Measurements from ENCODE around the gene ABCG1.

DNA sequence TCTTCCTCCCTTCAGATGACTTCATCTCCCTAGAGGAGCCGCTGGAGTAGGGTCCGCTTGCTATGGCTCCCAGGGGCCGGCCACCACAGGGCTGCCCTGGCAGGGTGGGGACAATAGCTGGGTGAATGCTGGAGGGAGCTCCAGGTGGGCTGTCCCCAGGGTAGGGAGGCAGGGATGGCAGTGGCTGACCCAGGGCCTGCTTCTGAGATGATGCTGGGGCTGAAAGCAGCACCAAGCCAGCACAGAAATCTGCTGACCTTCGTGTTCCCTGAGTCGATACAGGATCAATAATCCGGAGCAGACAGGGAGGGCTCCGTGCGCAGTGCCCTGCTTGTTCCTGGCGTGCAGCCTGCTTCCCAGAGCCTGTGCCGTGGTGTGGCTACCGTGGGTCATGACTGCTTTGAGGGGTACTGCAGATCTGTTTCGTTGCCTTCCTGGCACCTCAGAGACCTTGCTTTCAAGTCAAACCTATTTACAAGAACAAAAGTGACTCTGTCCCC lies 62.3 kb downstream of the ABCG1 start:
- TF ChIP-seq ZNF8 (CRISPR knock-in tag; IDR thresholded peaks at IDR 0.05) (no peak), ISL1 (CRISPR knock-in tag; IDR thresholded peaks at IDR 0.05) (no peak), ARNTL (CRISPR knock-in tag; IDR thresholded peaks at IDR 0.05; ENCODE audit: borderline replicate concordance, low read depth) (no peak), ZC3H10 (CRISPR knock-in tag; IDR thresholded peaks at IDR 0.05) (no peak), TOX (CRISPR knock-in tag; IDR thresholded peaks at IDR 0.05; ENCODE audit: borderline replicate concordance) (no peak), CSDC2 (CRISPR knock-in tag; IDR thresholded peaks at IDR 0.05) (no peak), GLIS3 (CRISPR knock-in tag; IDR thresholded peaks at IDR 0.05) (no peak), SNAI2 (CRISPR knock-in tag; IDR thresholded peaks at IDR 0.05) (no peak), ZFP30 (CRISPR knock-in tag; IDR thresholded peaks at IDR 0.05) (no peak), RARB (CRISPR knock-in tag; IDR thresholded peaks at IDR 0.05) (no peak), ESRRG (CRISPR knock-in tag; IDR thresholded peaks at IDR 0.05) (no peak)
- TF ChIP-seq, protein P1, sequence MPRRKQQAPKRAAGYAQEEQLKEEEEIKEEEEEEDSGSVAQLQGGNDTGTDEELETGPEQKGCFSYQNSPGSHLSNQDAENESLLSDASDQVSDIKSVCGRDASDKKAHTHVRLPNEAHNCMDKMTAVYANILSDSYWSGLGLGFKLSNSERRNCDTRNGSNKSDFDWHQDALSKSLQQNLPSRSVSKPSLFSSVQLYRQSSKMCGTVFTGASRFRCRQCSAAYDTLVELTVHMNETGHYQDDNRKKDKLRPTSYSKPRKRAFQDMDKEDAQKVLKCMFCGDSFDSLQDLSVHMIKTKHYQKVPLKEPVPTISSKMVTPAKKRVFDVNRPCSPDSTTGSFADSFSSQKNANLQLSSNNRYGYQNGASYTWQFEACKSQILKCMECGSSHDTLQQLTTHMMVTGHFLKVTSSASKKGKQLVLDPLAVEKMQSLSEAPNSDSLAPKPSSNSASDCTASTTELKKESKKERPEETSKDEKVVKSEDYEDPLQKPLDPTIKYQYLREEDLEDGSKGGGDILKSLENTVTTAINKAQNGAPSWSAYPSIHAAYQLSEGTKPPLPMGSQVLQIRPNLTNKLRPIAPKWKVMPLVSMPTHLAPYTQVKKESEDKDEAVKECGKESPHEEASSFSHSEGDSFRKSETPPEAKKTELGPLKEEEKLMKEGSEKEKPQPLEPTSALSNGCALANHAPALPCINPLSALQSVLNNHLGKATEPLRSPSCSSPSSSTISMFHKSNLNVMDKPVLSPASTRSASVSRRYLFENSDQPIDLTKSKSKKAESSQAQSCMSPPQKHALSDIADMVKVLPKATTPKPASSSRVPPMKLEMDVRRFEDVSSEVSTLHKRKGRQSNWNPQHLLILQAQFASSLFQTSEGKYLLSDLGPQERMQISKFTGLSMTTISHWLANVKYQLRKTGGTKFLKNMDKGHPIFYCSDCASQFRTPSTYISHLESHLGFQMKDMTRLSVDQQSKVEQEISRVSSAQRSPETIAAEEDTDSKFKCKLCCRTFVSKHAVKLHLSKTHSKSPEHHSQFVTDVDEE (CRISPR knock-in tag; IDR thresholded peaks at IDR 0.05): no peak
- TF ChIP-seq, protein P2, sequence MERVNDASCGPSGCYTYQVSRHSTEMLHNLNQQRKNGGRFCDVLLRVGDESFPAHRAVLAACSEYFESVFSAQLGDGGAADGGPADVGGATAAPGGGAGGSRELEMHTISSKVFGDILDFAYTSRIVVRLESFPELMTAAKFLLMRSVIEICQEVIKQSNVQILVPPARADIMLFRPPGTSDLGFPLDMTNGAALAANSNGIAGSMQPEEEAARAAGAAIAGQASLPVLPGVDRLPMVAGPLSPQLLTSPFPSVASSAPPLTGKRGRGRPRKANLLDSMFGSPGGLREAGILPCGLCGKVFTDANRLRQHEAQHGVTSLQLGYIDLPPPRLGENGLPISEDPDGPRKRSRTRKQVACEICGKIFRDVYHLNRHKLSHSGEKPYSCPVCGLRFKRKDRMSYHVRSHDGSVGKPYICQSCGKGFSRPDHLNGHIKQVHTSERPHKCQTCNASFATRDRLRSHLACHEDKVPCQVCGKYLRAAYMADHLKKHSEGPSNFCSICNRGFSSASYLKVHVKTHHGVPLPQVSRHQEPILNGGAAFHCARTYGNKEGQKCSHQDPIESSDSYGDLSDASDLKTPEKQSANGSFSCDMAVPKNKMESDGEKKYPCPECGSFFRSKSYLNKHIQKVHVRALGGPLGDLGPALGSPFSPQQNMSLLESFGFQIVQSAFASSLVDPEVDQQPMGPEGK (CRISPR knock-in tag; IDR thresholded peaks at IDR 0.05; ENCODE audit: borderline replicate concordance): no peak

Measured in SK-N-SH treated with all-trans-retinoic acid at 6 μM for 48 hours (cell line).